Activated CD8-positive, alpha-beta memory T cell treated with anti-CD3 and anti-CD28 coated beads, Interleukin-2, amount 50 U/mL, for 4 hours (primary cell): ENCODE measurements around the gene TMC6.
"Not testable (repeated sequence)": the region's sequence is repeated elsewhere in the genome, so short reads cannot be mapped to it uniquely, and the experiment has no call there.

Experiments used
- DNase-seq: peaks from one replicate; pipeline ENCODE4 v3.0.0-alpha.2; 2020

Gene TMC6

DNA sequence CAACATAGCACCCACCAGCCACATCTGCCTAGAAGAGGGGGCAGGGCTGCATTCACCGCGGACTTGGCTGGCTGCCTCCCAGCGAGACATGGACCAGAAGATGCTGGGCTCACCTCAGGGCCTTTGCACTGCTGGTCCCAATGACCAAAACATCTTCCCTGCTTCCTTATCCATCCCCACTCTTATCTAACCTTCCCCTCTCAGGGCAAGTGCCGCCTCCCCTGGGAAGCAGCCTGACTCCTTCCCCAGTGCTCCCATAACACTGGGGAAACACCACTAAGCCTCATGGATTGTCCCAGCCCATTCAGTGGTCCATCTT lies 5.7 kb downstream of the TMC6 start:
- DNase-seq: no peak

DNA sequence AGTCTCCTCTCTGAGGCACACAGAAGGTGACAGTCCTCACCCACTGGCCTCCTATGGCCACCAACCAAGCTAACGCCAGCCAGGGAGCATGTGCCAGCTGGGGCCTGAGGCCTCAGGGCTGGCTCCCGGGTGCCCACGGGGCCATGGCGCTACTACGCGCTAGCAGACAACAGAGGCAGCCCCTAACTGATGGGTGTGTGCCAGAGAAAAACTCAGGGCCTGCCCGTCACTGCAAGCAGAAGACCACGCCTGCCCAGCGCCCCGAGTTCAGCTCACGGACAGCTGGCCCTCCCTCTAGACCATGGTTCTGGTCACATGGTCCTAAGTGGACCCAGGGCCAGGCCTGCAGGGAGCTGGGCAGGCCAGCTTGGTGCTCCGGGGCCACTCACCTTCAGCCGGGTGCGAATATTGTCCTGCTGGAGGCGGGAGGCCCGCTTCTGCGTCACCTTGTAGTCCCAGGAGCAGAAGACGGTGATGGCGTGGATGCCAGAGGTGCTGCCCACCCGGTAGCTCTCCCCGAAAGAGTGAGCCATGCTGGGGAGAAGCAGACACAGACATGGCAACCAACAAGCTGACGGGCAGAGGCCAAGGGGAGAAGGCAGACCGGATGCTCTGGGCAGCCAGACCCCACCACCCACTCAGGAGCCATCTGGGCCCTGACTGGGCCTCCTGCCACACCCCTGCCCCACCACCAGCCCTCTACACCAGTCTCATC lies 6.2 kb downstream of the TMC6 start:
- no peak for DNase-seq

GRCh38 chr17:78121801-78122215 lies 6.7 kb downstream of the TMC6 start:
- DNase-seq: no peak

DNA sequence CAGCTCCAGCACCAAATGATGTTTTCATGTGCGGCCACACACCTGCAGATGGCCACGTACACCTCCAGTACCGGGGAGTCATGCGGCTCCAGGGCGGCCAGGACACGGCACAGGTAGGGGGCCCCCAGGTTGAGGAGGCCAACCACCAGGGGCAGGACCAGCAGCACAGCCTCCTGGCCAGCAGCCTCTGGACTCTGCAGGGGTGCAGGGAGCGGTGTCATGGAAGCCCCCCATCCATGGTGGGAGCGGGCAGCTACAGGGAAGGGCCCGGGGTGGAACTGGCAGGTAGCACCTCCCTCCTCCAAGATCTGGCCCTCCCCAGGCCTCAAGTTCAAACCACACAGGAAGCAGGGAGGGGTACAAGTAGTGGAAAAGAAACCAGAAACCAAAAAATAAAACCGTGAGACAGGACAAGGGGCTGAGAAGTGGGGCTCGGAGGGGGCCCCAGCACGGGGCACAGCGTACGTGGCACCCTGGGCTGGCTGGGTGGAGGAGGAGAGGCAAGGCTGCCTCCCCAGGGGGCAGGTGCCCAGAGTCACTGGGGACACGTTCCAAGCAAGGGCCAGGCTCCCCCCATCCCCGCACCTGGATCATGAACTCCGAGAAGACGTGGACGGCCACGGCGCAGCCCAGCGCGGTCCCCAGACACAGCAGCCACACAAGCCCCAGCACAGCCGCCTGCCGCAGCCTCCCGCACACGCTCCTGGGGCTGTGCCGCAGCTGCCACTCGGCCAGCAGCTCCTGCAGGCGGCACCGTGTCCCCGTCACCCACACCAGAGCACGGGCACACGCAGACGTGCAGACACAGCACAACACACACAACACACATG lies 7.4 kb downstream of the TMC6 start:
- no peak for DNase-seq

- DNase-seq: no peak
Measured at GRCh38 chr17:78120537-78120936, 8.0 kb downstream of the TMC6 start.

GRCh38 chr17:78118801-78119241 lies 9.7 kb downstream of the TMC6 start:
- DNase-seq: no peak

DNA sequence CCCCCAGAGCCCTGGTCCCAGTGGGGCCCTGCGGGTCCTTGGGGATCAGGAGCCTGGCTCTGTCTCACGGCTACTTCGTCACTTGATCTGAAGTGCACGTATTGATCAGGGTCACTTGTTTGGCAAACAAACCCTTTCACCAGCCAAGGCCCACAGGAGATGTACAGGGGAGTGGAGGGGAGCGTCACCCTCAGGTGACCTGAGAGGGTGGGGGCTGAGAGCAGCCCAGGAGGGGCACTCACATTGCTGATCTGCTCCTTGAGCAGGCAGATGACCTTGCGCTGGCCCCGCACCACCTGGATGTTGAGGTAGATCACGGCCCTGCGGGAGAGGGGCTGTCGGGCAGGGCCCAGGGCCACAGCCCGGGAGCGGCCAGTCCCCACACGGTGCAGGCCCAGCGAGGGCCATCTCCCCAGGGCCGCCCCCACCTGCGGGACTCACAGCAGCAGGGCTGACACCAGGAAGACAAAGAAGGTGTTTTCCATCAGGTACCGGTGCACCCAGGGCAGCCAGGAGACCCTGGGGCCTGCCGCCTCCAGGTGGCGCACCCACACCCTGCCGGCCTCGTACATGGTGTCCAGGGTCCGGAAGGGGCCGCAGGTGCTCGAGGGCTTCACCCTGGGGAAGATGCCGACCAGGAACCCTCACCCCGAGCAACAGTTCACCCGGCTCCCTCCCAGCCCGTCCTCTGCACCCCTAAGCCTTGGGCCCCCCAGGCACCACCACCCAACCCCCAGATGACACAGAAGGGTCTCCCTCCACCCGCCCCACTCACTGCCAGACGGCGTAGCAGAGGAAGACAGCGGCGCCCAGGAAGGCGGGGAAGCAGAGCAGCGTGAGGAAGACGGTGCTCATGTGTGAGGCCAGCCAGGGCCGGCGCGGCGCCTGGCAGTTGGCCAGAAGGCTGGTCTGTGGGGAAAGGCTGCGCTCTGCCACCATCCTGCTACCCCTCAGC lies 11.3 kb downstream of the TMC6 start:
- no peak for DNase-seq

DNA sequence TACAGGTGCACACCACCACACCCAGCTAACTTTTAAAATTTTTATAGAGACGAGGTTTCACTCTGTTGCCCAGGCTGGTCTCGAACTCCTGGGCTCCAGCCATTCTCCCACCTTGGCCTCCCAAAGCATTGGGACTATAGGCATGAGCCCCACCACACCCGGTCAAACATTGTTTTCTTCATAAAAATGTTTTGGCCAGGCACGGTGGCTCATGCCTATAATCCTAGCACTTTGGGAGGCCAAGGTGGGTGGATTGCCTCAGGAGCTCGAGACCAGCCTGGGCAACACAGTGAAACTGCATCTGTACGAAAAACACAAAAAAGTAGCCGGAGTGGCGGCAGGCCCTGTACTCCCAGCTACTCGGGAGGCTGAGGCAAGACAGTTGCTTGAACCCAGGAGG lies 12.1 kb downstream of the TMC6 start:
- DNase-seq: no peak

DNA sequence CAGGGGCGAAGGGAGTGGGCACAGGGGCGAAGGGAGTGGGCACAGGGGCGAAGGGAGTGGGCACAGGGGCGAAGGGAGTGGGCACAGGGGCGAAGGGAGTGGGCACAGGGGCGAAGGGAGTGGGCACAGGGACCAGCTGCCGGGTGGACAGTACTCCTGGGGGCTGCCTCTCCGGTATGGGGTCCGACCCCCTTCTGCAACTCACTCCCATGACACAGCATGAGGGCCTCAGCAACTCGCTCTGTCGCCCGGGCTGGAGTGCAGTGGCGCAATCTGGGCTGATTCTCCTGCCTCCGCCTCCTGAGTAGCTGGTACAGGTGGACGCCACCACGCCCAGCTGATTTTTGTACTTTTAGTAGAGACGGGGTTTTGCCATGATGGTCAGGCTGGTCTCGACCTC lies 12.8 kb downstream of the TMC6 start:
- DNase-seq: not testable (repeated sequence)

GRCh38 chr17:78114831-78115723 lies 13.5 kb downstream of the TMC6 start:
- DNase-seq: no peak

GRCh38 chr17:78113804-78114785 lies 14.5 kb downstream of the TMC6 start:
- no peak for DNase-seq

GRCh38 chr17:78112518-78113471 lies 15.8 kb downstream of the TMC6 start:
- peak; percentile 82 for DNase-seq

DNA sequence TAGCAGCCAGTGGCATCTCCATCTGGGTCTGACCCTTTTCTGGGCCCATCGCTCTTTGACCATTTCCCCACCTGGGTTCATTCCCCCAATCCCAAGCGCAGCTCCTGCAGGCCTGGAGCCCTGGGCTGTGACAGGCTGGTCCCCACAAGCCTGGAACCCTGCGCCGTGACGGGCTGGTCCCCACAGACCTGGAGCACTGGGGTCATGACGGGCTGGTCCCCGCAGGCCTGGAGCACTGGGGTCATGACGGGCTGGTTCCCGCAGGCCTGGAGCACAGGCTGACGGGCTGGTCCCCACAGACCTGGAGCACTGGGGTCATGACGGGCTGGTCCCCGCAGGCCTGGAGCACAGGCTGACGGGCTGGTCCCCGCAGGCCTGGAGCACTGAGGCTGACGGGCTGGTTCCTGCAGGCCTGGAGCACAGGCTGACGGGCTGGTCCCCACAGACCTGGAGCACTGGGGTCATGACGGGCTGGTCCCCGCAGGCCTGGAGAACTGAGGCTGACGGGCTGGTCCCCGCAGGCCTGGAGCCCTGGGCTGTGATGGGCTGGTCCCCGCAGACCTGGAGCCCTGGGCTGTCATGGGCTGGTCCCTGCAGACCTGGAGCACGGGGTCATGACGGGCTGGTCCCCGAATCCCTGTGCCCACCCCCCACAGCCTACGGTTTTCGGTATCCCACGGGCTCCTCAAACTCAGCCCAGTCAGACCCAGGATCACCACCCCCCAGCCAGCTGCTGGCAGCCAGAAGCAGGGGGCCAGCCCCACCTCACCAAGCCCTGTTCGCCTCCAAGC lies 16.6 kb downstream of the TMC6 start:
- no peak for DNase-seq

- DNase-seq: no peak
Measured at GRCh38 chr17:78111016-78111726, 17.4 kb downstream of the TMC6 start.

- no peak for DNase-seq
Measured at GRCh38 chr17:78110363-78111015, 18.1 kb downstream of the TMC6 start.

GRCh38 chr17:78109489-78109761 lies 19.1 kb downstream of the TMC6 start:
- no peak for DNase-seq

- no peak for DNase-seq
Measured at GRCh38 chr17:78108726-78109488, 19.6 kb downstream of the TMC6 start.
